Measurements from ENCODE around the gene EBP.
A peak's percentile ranks its signal among the peaks of the same experiment; 100 is the strongest.
"Not testable (repeated sequence)": the region's sequence is repeated elsewhere in the genome, so short reads cannot be mapped to it uniquely, and the experiment has no call there.

Gene EBP

DNA sequence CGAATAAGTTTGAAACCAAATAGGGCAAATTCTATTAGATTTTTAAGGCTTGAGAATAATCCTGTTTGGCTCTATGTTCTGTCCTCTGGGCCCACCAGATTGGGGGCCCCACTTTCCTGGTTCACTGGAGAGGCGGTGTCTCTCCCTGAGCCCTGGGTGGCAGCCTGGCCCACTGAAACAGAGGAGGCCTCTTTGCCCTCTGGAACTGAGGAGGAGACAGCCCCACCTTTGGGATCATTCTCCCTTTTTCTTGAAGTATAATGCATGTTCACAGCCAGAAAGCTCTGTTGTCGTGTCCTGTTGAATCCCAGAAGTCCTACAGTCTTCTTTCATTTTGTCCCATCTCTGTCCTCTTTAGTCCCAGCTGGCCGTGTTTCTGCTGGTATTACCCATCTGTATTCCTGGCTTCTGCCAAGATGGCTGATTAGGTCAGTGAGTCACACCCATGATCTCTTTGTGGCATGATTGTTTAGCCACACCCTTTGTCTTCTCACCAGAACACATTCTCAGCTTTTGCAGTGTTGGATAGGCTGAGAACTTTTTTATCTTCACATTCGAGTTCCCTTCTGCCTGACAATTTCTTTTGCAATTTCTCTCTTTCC lies 9.9 kb downstream of the EBP start:
- H3K27me3 ChIP-seq (ENCODE audit: control insufficient read depth, insufficient read depth, low read length): no peaks in the 10 kb centered on the region
- peaks cover 14% of the 10 kb centered on the region for H3K36me3 ChIP-seq (ENCODE audit: insufficient read depth, low read length)
- no peaks in the 10 kb centered on the region for H3K9me3 ChIP-seq (replicated peaks; ENCODE audit: low read length)
- H3K9ac ChIP-seq (ENCODE audit: low read depth, low read length): peak overlapping the region; percentile 44
- H3K4me2 ChIP-seq (ENCODE audit: low read length): peak overlapping the region; percentile 6
- H3K4me3 ChIP-seq (ENCODE audit: low read length): no peak overlapping the region
- H3K4me1 ChIP-seq (ENCODE audit: control insufficient read depth, insufficient read depth, low read length): peaks cover 22% of the 10 kb centered on the region

DNA sequence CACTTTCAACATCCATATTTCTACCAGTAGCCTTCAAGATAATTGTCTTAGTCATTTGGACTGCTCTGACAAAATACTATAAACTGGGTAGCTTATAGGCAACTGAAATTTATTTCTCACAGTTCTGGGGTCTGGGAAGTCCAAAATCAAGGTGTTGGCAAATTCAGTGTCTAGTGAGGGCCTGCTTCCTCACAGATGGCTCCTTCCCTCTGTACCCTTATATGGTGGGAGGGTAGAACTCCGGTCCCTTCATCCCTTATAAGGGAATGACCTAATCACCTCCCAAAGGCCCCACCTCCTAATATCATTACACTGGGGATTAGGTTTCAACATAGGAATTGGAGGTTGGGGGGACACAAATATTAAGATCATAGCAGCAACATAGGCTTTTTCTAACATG lies 10.6 kb downstream of the EBP start:
- Histone ChIP-seq H3K4me2 (ENCODE audit: low read length) (no peak overlapping the region), H3K9ac (ENCODE audit: low read depth, low read length) (peak overlapping the region; percentile 24), H3K4me1 (ENCODE audit: control insufficient read depth, insufficient read depth, low read length) (peaks cover 22% of the 10 kb centered on the region), H3K27me3 (ENCODE audit: control insufficient read depth, insufficient read depth, low read length) (no peaks in the 10 kb centered on the region), H3K4me3 (ENCODE audit: low read length) (no peak overlapping the region), H3K9me3 (replicated peaks; ENCODE audit: low read length) (no peaks in the 10 kb centered on the region), H3K36me3 (ENCODE audit: insufficient read depth, low read length) (peaks cover 8% of the 10 kb centered on the region)

DNA sequence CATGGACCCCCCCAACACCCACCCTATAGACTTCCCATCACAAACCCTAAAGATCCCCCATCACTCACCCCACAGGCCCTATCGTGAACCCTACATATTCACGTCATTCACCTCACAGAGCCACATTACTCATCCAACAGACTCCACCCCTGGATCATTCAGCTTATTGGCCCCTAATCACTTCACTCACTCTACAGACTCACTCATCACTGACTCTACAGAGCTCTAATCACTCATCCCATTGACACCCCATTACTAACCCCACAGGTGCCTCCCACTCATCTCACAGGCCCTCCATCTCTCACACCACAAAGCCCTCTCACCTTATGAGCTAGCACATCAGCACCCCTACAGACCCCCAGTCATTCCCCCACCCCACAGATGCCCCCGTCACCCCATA lies 11.6 kb downstream of the EBP start:
- Histone ChIP-seq H3K4me3 (ENCODE audit: low read length) (no peak overlapping the region), H3K27me3 (ENCODE audit: control insufficient read depth, insufficient read depth, low read length) (no peaks in the 10 kb centered on the region), H3K9ac (ENCODE audit: low read depth, low read length) (no peak overlapping the region), H3K4me1 (ENCODE audit: control insufficient read depth, insufficient read depth, low read length) (peaks cover 22% of the 10 kb centered on the region), H3K9me3 (replicated peaks; ENCODE audit: low read length) (no peaks in the 10 kb centered on the region), H3K4me2 (ENCODE audit: low read length) (no peak overlapping the region), H3K36me3 (ENCODE audit: insufficient read depth, low read length) (peaks cover 3% of the 10 kb centered on the region)

DNA sequence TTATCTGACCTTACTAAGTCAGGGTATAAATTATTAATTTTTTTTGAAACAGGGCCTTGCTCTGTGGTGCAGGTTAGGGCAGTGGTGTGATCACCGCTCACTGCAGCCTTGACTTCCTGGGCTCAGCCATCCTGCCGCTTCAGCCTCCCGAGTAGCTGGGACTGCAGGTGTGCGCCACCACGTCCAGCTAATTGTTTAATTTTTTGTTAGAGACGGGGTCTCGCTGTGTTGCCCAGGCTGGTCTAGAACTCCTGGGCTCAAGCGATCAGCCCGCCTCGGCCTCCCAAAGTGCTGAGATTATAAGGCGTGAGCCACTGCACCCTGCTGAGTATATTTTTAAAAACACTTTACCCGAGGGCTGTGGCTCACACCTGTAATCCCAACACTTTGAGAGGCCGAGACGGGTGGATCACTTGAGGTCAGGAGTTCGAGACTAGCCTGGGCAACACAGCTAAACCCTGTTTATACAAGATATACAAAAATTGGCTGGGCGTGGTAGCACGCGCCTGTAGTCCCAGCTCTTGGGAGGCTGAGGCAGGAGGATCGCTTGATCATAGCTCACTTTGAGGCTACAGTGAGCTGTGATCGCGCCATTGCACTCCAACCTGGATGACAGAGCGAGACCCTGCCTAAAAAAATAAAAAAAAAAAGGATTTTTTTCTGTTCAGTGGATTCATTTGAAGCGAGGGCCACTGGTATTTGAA lies 17.2 kb downstream of the EBP start:
- Histone ChIP-seq H3K4me2 (ENCODE audit: low read length) (peak overlapping the region; percentile 76), H3K9me3 (replicated peaks; ENCODE audit: low read length) (no peaks in the 10 kb centered on the region), H3K9ac (ENCODE audit: low read depth, low read length) (peak overlapping the region; percentile 67), H3K4me3 (ENCODE audit: low read length) (peak overlapping the region; percentile 82), H3K4me1 (ENCODE audit: control insufficient read depth, insufficient read depth, low read length) (peaks cover 9% of the 10 kb centered on the region), H3K36me3 (ENCODE audit: insufficient read depth, low read length) (no peaks in the 10 kb centered on the region), H3K27me3 (ENCODE audit: control insufficient read depth, insufficient read depth, low read length) (no peaks in the 10 kb centered on the region)

DNA sequence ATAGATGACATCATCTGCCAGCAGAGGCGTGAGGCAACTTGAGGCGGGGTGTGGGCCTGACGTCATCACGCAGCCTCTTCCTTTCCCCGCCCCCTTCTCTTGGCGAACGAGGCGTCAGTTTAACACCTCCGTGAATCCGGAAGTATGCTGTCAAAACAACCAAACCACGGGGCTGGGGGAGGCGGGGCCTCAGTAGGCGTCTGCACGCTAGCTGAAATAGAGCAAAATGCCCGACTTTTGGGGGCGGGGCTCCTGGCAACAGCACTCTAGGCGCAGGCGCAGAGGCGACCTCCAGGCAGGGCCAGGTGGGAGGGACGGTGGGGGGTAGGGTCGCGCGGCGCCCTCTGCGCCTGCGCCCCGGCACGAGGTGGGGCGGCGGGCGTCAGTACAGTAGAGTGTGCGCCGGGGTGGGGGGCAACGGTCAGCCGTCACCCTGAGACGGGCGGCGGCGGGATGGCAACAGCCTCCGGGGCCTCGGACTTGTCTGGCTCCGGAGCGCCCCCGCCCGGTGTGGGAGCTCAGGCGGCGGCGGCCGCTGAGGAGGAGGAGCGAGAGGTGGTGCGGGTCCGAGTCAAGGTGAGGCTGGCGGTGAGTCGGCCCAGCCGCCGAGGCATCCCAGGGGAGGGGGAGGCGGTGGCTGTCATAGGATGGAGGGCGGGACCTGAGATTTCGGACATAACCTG lies 17.9 kb downstream of the EBP start, which contains the start of gene TBC1D25:
Gene TBC1D25, plus strand, starts transcription at position 370 of the 683 bp plus-strand sequence. Its CDS starts 84 bp downstream, at position 454.
- peaks cover 9% of the 10 kb centered on the region for H3K4me1 ChIP-seq (ENCODE audit: control insufficient read depth, insufficient read depth, low read length)
- H3K4me2 ChIP-seq (ENCODE audit: low read length): peak within 1 kb of the TSS; percentile 76
- H3K36me3 ChIP-seq (ENCODE audit: insufficient read depth, low read length): no peaks in the 10 kb centered on the region
- no peaks in the 10 kb centered on the region for H3K27me3 ChIP-seq (ENCODE audit: control insufficient read depth, insufficient read depth, low read length)
- no peaks in the 10 kb centered on the region for H3K9me3 ChIP-seq (replicated peaks; ENCODE audit: low read length)
- peak within 1 kb of the TSS; percentile 82 for H3K4me3 ChIP-seq (ENCODE audit: low read length)
- H3K9ac ChIP-seq (ENCODE audit: low read depth, low read length): peak within 1 kb of the TSS; percentile 84

DNA sequence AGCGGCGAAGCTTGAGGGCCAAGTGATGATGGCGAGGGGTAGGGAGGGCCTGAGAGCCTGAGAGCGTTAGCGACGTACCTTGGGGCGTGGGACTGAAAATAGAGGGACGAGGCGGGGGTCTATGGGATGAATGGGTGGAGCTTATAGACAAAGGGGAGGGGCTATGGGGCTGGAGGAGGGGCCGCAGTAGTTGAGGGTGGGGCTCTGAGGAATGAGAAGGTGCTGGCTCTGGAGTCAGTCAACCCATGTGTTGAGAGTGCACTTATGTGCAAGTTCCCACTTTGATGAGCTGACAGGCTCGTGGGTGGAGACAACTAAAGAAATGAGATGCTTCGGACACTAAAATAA lies 18.4 kb downstream of the EBP start:
- peaks cover 3% of the 10 kb centered on the region for H3K36me3 ChIP-seq (ENCODE audit: insufficient read depth, low read length)
- H3K4me2 ChIP-seq (ENCODE audit: low read length): peak overlapping the region; percentile 76
- no peaks in the 10 kb centered on the region for H3K9me3 ChIP-seq (replicated peaks; ENCODE audit: low read length)
- peak overlapping the region; percentile 84 for H3K9ac ChIP-seq (ENCODE audit: low read depth, low read length)
- peaks cover 9% of the 10 kb centered on the region for H3K4me1 ChIP-seq (ENCODE audit: control insufficient read depth, insufficient read depth, low read length)
- peak overlapping the region; percentile 82 for H3K4me3 ChIP-seq (ENCODE audit: low read length)
- no peaks in the 10 kb centered on the region for H3K27me3 ChIP-seq (ENCODE audit: control insufficient read depth, insufficient read depth, low read length)

DNA sequence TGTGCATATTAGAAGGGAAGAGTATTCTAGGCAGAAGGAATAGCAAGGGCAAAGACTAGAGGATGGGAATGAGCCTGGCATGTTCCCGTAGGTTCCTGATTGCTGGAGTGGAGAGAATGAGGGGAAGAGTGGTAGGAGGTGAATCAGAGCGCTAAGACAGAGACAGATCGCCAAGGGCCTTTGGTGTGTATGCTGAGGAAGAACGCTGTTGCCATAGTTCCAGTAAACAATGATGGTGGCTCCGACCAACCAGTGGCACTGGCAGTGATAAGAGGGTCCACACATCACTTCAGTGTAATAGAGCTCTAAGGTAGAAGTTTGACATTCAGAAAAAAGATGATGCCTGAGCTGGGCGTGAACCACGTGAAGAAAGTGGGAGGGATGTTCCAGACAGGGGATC lies 18.9 kb downstream of the EBP start:
- no peaks in the 10 kb centered on the region for H3K9me3 ChIP-seq (replicated peaks; ENCODE audit: low read length)
- H3K4me1 ChIP-seq (ENCODE audit: control insufficient read depth, insufficient read depth, low read length): peaks cover 9% of the 10 kb centered on the region
- H3K4me2 ChIP-seq (ENCODE audit: low read length): peak overlapping the region; percentile 76
- peaks cover 3% of the 10 kb centered on the region for H3K36me3 ChIP-seq (ENCODE audit: insufficient read depth, low read length)
- peak overlapping the region; percentile 84 for H3K9ac ChIP-seq (ENCODE audit: low read depth, low read length)
- peak overlapping the region; percentile 82 for H3K4me3 ChIP-seq (ENCODE audit: low read length)
- H3K27me3 ChIP-seq (ENCODE audit: control insufficient read depth, insufficient read depth, low read length): no peaks in the 10 kb centered on the region

DNA sequence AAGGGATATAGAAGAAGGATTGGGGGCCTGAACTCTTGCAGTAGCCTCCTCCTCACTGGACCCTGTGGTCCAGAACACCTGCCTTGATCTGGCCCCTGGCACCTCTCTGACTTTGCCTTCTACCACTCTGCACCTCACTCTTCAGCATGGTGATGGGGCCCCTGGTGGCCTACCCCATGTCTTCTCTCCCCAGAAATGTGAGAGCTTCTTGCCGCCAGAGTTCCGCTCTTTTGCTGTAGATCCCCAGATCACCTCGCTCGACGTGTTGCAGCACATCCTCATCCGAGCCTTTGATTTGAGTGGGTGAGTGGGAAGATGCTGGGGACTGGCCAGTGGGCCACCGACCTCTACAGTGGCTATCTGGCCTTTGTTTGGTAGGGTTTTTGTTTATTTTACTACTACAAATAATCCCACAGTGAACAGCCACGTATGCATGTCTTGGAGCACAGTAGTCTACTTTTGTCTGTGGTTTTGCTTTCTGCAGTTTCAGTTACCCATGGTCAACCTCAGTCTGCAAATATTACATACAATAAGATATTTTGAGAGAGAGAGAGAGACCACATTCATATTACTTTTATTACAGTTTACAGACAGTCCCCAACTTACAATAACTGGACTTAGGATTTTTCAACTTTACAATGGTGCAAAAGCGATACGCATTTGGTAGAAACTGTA lies 19.7 kb downstream of the EBP start:
- Histone ChIP-seq H3K27me3 (ENCODE audit: control insufficient read depth, insufficient read depth, low read length) (no peaks in the 10 kb centered on the region), H3K4me3 (ENCODE audit: low read length) (peak overlapping the region; percentile 82), H3K4me1 (ENCODE audit: control insufficient read depth, insufficient read depth, low read length) (peaks cover 9% of the 10 kb centered on the region), H3K9ac (ENCODE audit: low read depth, low read length) (no peak overlapping the region), H3K9me3 (replicated peaks; ENCODE audit: low read length) (no peaks in the 10 kb centered on the region), H3K36me3 (ENCODE audit: insufficient read depth, low read length) (peaks cover 3% of the 10 kb centered on the region), H3K4me2 (ENCODE audit: low read length) (peak overlapping the region; percentile 76)

DNA sequence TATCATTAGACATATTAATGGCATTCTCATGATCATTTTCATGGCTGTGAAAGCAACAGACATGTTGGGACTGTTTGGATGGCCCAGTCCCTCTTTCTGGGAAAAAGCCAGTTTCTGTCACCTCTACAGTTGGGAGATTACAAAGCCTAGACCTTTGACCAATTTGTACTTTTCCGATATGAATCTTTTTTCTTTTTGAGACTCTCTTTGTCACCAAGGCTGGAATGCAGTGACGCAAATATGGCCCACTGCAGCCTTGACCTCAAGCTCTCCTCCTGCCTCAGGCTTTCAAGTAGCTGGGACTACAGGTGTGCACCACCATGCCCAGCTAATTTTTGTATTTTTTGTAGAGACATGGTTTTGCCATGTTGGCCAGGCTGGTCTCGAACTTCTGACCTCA lies 27.3 kb downstream of the EBP start:
- Histone ChIP-seq H3K4me2 (ENCODE audit: low read length) (no peak overlapping the region), H3K4me3 (ENCODE audit: low read length) (no peak overlapping the region), H3K9ac (ENCODE audit: low read depth, low read length) (no peak overlapping the region), H3K9me3 (replicated peaks; ENCODE audit: low read length) (no peaks in the 10 kb centered on the region), H3K27me3 (ENCODE audit: control insufficient read depth, insufficient read depth, low read length) (no peaks in the 10 kb centered on the region), H3K4me1 (ENCODE audit: control insufficient read depth, insufficient read depth, low read length) (no peaks in the 10 kb centered on the region), H3K36me3 (ENCODE audit: insufficient read depth, low read length) (peaks cover 7% of the 10 kb centered on the region)

DNA sequence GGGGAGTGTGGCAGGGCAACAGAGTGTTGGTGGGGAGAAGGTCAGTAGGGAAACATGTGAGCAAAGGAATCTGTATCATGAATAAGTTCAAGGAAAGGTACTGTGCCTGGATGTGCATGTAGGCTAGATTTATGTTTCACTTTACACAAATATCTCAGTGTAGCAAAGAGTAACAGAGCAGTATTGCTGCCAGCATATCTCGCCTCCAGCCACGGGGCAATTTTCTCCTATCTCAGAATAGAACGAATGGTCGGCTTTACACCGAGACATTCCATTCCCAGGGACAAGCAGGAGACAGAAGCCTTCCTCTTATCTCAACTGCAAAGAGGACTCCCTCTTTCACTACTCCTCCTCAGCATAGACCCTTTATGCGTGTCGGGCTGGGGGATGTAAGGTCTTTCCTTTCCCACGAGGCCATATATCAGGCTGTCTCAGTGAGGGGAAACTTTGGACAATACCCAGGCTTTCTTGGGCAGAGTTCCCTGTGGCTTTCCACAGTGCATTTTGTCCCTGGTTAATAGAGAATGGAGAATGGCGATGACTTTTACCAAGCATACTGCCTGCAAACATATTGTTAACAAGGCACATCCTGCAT lies 34.2 kb downstream of the EBP start:
- H3K9me3 ChIP-seq (replicated peaks; ENCODE audit: low read length); H3K4me3 ChIP-seq (ENCODE audit: low read length); H3K4me1 ChIP-seq (ENCODE audit: control insufficient read depth, insufficient read depth, low read length); H3K9ac ChIP-seq (ENCODE audit: low read depth, low read length); H3K27me3 ChIP-seq (ENCODE audit: control insufficient read depth, insufficient read depth, low read length); H3K4me2 ChIP-seq (ENCODE audit: low read length); H3K36me3 ChIP-seq (ENCODE audit: insufficient read depth, low read length): not testable (repeated sequence)

DNA sequence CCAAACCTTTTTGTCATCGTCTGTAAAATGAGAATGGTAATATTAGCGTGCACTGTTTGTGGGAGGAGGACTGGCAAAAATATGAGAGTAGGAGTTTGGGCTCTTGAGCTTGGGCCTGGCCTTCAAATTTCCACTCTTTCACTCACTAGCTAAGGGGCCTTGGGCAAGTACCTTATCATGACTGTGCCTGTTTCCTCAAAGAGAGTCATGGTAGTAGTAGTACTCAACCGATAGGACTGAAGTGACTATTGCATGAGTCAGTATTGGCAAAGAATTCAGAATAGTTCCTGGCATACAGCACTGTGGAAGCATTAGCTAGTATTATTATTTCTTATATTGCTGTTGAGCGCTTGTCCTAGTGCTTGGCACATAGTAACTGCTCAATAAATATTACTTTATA lies 36.7 kb downstream of the EBP start:
- Histone ChIP-seq H3K36me3 (ENCODE audit: insufficient read depth, low read length) (peaks cover 18% of the 10 kb centered on the region), H3K4me3 (ENCODE audit: low read length) (no peak overlapping the region), H3K4me1 (ENCODE audit: control insufficient read depth, insufficient read depth, low read length) (peaks cover 3% of the 10 kb centered on the region), H3K9ac (ENCODE audit: low read depth, low read length) (no peak overlapping the region), H3K4me2 (ENCODE audit: low read length) (no peak overlapping the region), H3K27me3 (ENCODE audit: control insufficient read depth, insufficient read depth, low read length) (no peaks in the 10 kb centered on the region), H3K9me3 (replicated peaks; ENCODE audit: low read length) (no peaks in the 10 kb centered on the region)

All from skeletal muscle satellite cell (primary cell).